Measurements from ENCODE around the gene RSAD1. TPM values are rescaled to one million over a fixed set of nuclear protein-coding genes. Genes with fewer than 3 reads are reported as not detected.

The RSAD1 gene
- polyA plus RNA-seq, 3 donors, result 20.6 to 40.0 (median 21.2) TPM

- no peak overlapping the region for H3K9ac ChIP-seq (ENCODE audit: insufficient read depth, low read length, poor library complexity, severe bottlenecking)
- no peak overlapping the region for H3K4me3 Mint-ChIP-seq
- no peak for DNase-seq
Observed at GRCh38 chr17:50491505-50491904, 12.8 kb downstream of the RSAD1 start.

GRCh38 chr17:50492214-50492613, 13.6 kb downstream of the RSAD1 start:
- Histone ChIP-seq H3K36me3 (replicated peaks in 1 of 2; ENCODE audit: control insufficient read depth in 1 of 2, insufficient read depth in 2 of 2, low read length in 2 of 2) (peaks cover 0 to under 1% of the 10 kb centered on the region in 2 donors), H4K20me1 (ENCODE audit: insufficient read depth, low read length) (no peaks in the 10 kb centered on the region), H3K9me3 (replicated peaks in 1 of 2; ENCODE audit: control insufficient read depth in 1 of 2, insufficient read depth in 1 of 2, low read length in 2 of 2) (no peaks in the 10 kb centered on the region), H3K27ac (ENCODE audit: low read depth in 1 of 2, low read length in 2 of 2) (no peak overlapping the region), H3K79me2 (ENCODE audit: insufficient read depth, low read length) (no peaks in the 10 kb centered on the region), H3K4me3 (replicated peaks in 1 of 3; ENCODE audit: low read depth in 2 of 3, low read length in 3 of 3) (no peak overlapping the region), H3K27me3 (ENCODE audit: control insufficient read depth in 2 of 2, insufficient read depth in 2 of 2, low read length in 2 of 2) (no peaks in the 10 kb centered on the region), H3K9ac (ENCODE audit: insufficient read depth, low read length, poor library complexity, severe bottlenecking) (no peak overlapping the region), H3K4me1 (ENCODE audit: control insufficient read depth in 1 of 2, insufficient read depth in 2 of 2, low read length in 2 of 2) (no peaks in the 10 kb centered on the region), H3K4me2 (replicated peaks; ENCODE audit: extremely low read depth, low read length, poor library complexity, severe bottlenecking) (no peak overlapping the region), H2AFZ (ENCODE audit: insufficient read depth, low read depth, low read length, poor library complexity, severe bottlenecking) (no peak overlapping the region)
- Mint-ChIP-seq H3K36me3 (peaks cover 2% of the 10 kb centered on the region in 2 donors), H3K9me3 (no peaks in the 10 kb centered on the region), H3K27ac (no peak overlapping the region), H3K4me3 (no peak overlapping the region), H3K4me1 (peaks cover 8% of the 10 kb centered on the region), H3K27me3 (ENCODE audit: low read depth in 3 of 3) (peaks cover 1 to 8% (median 4%) of the 10 kb centered on the region in 3 donors)
- TF ChIP-seq CTCF (IDR thresholded peaks at IDR 0.05), result no peak
- DNase-seq, result no peak
- intact Hi-C loops (cut with micrococcal nuclease), result no loop called here
- WGBS (ENCODE audit: insufficient coverage), result no CpG with 5 or more reads among the region's 8 CpGs

More at GRCh38 chr17:50491505-50491904, 12.8 kb downstream of the RSAD1 start:
- Histone ChIP-seq H3K27ac (ENCODE audit: low read depth in 1 of 2, low read length in 2 of 2) (no peak overlapping the region), H3K4me3 (replicated peaks in 1 of 3; ENCODE audit: low read depth in 2 of 3, low read length in 3 of 3) (no peak overlapping the region), H3K27me3 (ENCODE audit: control insufficient read depth in 2 of 2, insufficient read depth in 2 of 2, low read length in 2 of 2) (no peaks in the 10 kb centered on the region), H4K20me1 (ENCODE audit: insufficient read depth, low read length) (no peaks in the 10 kb centered on the region), H3K4me1 (ENCODE audit: control insufficient read depth in 1 of 2, insufficient read depth in 2 of 2, low read length in 2 of 2) (no peaks in the 10 kb centered on the region), H3K36me3 (replicated peaks in 1 of 2; ENCODE audit: control insufficient read depth in 1 of 2, insufficient read depth in 2 of 2, low read length in 2 of 2) (peaks cover 0 to 5% of the 10 kb centered on the region in 2 donors), H3K9me3 (replicated peaks in 1 of 2; ENCODE audit: control insufficient read depth in 1 of 2, insufficient read depth in 1 of 2, low read length in 2 of 2) (no peaks in the 10 kb centered on the region), H3K79me2 (ENCODE audit: insufficient read depth, low read length) (no peaks in the 10 kb centered on the region), H3K4me2 (replicated peaks; ENCODE audit: extremely low read depth, low read length, poor library complexity, severe bottlenecking) (no peak overlapping the region), H2AFZ (ENCODE audit: insufficient read depth, low read depth, low read length, poor library complexity, severe bottlenecking) (no peak overlapping the region)
- Mint-ChIP-seq H3K36me3 (peaks cover 4 to 6% of the 10 kb centered on the region in 2 donors), H3K9me3 (no peaks in the 10 kb centered on the region), H3K27me3 (ENCODE audit: low read depth in 3 of 3) (peaks cover 0 to 6% (median 4%) of the 10 kb centered on the region in 3 donors), H3K4me1 (peaks cover 8% of the 10 kb centered on the region), H3K27ac (no peak overlapping the region)
- TF ChIP-seq CTCF (IDR thresholded peaks at IDR 0.05), result no peak
- intact Hi-C loops (cut with micrococcal nuclease), result no loop called here
- no CpG with 5 or more reads among the region's 1 CpG for WGBS (ENCODE audit: insufficient coverage)

Data from CD14-positive monocyte (primary cell).